ENCODE measurements around the gene FTSJ1. TPM values are rescaled to one million over a fixed set of nuclear protein-coding genes. Genes with fewer than 3 reads are reported as not detected.

FTSJ1 gene
- polyA plus RNA-seq, 1 donor from 2014 or later, result 83.5 TPM

DNA sequence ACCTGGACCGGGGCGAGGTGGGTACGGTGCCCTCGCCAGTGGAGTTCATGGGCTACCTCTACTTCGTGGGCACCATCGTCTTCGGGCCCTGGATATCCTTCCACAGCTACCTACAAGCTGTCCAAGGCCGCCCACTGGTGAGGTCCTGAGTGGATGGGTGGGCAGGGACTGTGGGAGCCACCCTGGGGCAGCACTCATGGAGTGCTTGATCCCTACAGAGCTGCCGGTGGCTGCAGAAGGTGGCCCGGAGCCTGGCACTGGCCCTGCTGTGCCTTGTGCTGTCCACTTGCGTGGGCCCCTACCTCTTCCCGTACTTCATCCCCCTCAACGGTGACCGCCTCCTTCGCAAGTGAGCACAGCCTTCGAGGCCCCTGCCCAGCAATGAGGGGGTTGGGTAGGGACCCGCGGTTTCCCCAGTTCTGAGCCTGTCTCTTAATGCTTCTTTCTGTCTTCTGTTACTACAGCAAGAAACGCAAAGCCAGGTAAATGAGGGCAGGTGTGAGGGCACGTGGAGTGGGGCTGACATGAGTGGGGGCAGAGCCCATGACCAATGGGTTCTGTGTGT is 36.5 kb downstream of the FTSJ1 start:
- H3K27ac ChIP-seq (ENCODE audit: low read length), result no peak overlapping the region
- no peaks in the 10 kb centered on the region for H4K20me1 ChIP-seq (ENCODE audit: insufficient read depth)
- H3K4me2 ChIP-seq (ENCODE audit: low read length), result no peak overlapping the region
- H3K36me3 ChIP-seq (ENCODE audit: insufficient read depth, low read length), result no peaks in the 10 kb centered on the region
- no peak overlapping the region for H2AFZ ChIP-seq (ENCODE audit: low read depth, low read length)
- H3K9me2 ChIP-seq (ENCODE audit: insufficient read depth, low read length), result no peaks in the 10 kb centered on the region
- no peaks in the 10 kb centered on the region for H3K9me3 ChIP-seq (ENCODE audit: low read length)
- H3K27me3 ChIP-seq (ENCODE audit: insufficient read depth, low read depth, low read length), result no peaks in the 10 kb centered on the region
- H3K79me2 ChIP-seq (replicated peaks; ENCODE audit: insufficient read depth, low read length), result no peaks in the 10 kb centered on the region
- H3K9ac ChIP-seq (ENCODE audit: low read length), result no peak overlapping the region
- H3F3A ChIP-seq (ENCODE audit: insufficient read depth, low read length, poor library complexity, severe bottlenecking), result no peaks in the 10 kb centered on the region
- no peak overlapping the region for H3K4me3 ChIP-seq (ENCODE audit: low read length)
- TF ChIP-seq CTCF (IDR thresholded peaks at IDR 0.05; ENCODE audit: poor library complexity, severe bottlenecking) (no peak), RAD21 (conservative IDR thresholded peaks at IDR 0.05) (no peak), MXI1 (conservative IDR thresholded peaks at IDR 0.05; ENCODE audit: poor library complexity, severe bottlenecking) (no peak), REST (IDR thresholded peaks at IDR 0.05; ENCODE audit: borderline replicate concordance) (no peak), SMC3 (conservative IDR thresholded peaks at IDR 0.05; ENCODE audit: poor library complexity) (no peak), EP300 (conservative IDR thresholded peaks at IDR 0.05; ENCODE audit: poor library complexity, severe bottlenecking) (no peak), EZH2 (IDR thresholded peaks at IDR 0.05; ENCODE audit: borderline replicate concordance, insufficient read depth, low read length, poor library complexity, severe bottlenecking) (no peak), POLR2AphosphoS5 (IDR thresholded peaks at IDR 0.05) (no peak), TAF1 (IDR thresholded peaks at IDR 0.05; ENCODE audit: low read depth) (no peak)

DNA sequence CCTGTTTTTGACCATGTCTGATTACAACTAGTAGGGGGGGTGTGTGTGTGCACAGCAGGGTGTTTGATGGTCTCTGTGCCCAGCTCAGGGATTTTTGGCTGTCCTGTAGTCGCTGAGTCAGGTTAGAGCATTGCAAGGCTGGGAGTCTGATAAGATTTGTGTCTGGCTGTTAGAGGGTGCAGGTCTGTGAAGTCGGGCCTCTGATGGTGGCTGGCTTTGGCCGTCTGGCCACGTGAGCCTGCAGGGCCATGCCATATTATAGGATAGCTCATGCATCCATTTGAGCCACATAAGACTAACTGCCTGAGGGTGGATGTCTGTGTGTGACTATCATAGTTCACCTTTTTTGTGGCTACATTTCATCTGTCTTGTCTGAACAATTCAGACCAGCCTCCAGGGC is 37.7 kb downstream of the FTSJ1 start:
- Histone ChIP-seq H3K9ac (ENCODE audit: low read length) (no peak overlapping the region), H3F3A (ENCODE audit: insufficient read depth, low read length, poor library complexity, severe bottlenecking) (no peaks in the 10 kb centered on the region), H3K79me2 (replicated peaks; ENCODE audit: insufficient read depth, low read length) (no peaks in the 10 kb centered on the region), H3K27me3 (ENCODE audit: insufficient read depth, low read depth, low read length) (no peaks in the 10 kb centered on the region), H3K36me3 (ENCODE audit: insufficient read depth, low read length) (no peaks in the 10 kb centered on the region), H4K20me1 (ENCODE audit: insufficient read depth) (no peaks in the 10 kb centered on the region), H3K4me2 (ENCODE audit: low read length) (no peak overlapping the region), H3K4me3 (ENCODE audit: low read length) (no peak overlapping the region), H3K27ac (ENCODE audit: low read length) (no peak overlapping the region), H3K9me2 (ENCODE audit: insufficient read depth, low read length) (no peaks in the 10 kb centered on the region), H2AFZ (ENCODE audit: low read depth, low read length) (no peak overlapping the region), H3K9me3 (ENCODE audit: low read length) (no peaks in the 10 kb centered on the region)
- no peak for TF ChIP-seq CTCF (IDR thresholded peaks at IDR 0.05; ENCODE audit: poor library complexity, severe bottlenecking)

All from neural cell (in vitro differentiated cells).